Activated naive CD8-positive, alpha-beta T cell treated with anti-CD3 and anti-CD28 coated beads, Interleukin-2, amount 50 U/mL, for 24 hours (primary cell): ENCODE results near the gene ELAC1.
"Not testable (repeated sequence)": the region's sequence is repeated elsewhere in the genome, so short reads cannot be mapped to it uniquely, and the experiment has no call there.

Experiments
- ATAC-seq: fragments of 150-1000 bp; cut with Tn5 transposase; one replicate; pipeline ENCODE4 v1.10.0; 2021
- DNase-seq: peaks from one replicate; pipeline ENCODE4 v3.0.0; 2021
- H3K27ac Mint-ChIP-seq: one replicate; pipeline ENCODE4 v1.8.0; 2021; ENCODE audit warnings: mild to moderate bottlenecking, mixed read lengths
- H3K27me3 Mint-ChIP-seq: one replicate; pipeline ENCODE4 v1.8.0; 2021; ENCODE audit warnings: mixed read lengths
- H3K36me3 Mint-ChIP-seq: one replicate; pipeline ENCODE4 v1.8.0; 2021; ENCODE audit warnings: low read depth, mixed read lengths
- H3K4me1 Mint-ChIP-seq: one replicate; pipeline ENCODE4 v1.8.0; 2021; ENCODE audit warnings: mixed read lengths
- H3K4me3 Mint-ChIP-seq: one replicate; pipeline ENCODE4 v1.8.0; 2021; ENCODE audit warnings: mild to moderate bottlenecking, moderate library complexity, mixed read lengths
- H3K9me3 Mint-ChIP-seq: one replicate; pipeline ENCODE4 v1.8.0; 2021; ENCODE audit warnings: mixed read lengths

ELAC1 gene, protein sequence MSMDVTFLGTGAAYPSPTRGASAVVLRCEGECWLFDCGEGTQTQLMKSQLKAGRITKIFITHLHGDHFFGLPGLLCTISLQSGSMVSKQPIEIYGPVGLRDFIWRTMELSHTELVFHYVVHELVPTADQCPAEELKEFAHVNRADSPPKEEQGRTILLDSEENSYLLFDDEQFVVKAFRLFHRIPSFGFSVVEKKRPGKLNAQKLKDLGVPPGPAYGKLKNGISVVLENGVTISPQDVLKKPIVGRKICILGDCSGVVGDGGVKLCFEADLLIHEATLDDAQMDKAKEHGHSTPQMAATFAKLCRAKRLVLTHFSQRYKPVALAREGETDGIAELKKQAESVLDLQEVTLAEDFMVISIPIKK

GRCh38 chr18:50967714-50968661, at the start of gene ELAC1:
ELAC1 (plus strand) TSS chr18:50968040; CDS start chr18:50974405, 6,365 bp downstream.
- Mint-ChIP-seq H3K36me3 (peaks cover 10% of the 10 kb centered on the region), H3K27me3 (no peaks in the 10 kb centered on the region), H3K4me3 (peak within 1 kb of the TSS; percentile 90), H3K9me3 (peaks cover 13% of the 10 kb centered on the region), H3K27ac (peak within 1 kb of the TSS; percentile 81), H3K4me1 (peaks cover 21% of the 10 kb centered on the region)
- ATAC-seq, result peak; percentile 91
- DNase-seq, result peak; percentile 69

DNA sequence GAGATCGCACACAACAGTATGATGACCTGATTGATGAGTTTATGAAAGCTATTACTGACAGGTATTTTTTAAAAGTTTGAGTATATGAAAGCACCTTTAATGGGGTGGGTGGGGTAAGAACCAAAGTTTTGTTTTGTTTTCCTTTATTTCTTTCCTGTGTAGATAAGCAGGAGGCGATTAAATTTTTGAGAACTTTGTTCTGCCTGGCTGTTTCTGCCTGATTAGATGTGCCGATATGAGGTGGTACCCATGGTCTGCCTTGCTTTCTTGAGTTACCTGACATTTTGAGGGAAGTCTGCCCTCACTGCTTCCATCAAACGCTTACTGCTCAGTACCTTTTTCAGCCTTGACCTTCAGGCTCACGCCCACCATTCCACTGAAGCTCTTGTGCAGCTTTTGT, 49.7 kb upstream of the ELAC1 start:
- ATAC-seq (no peak), DNase-seq (no peak)
- H3K9me3 Mint-ChIP-seq, result no peaks in the 10 kb centered on the region
- H3K27ac Mint-ChIP-seq, result peak overlapping the region; percentile 1
- H3K27me3 Mint-ChIP-seq, result no peaks in the 10 kb centered on the region
- H3K36me3 Mint-ChIP-seq, result peaks cover 64% of the 10 kb centered on the region
- H3K4me3 Mint-ChIP-seq, result no peak overlapping the region
- H3K4me1 Mint-ChIP-seq, result peaks cover 14% of the 10 kb centered on the region

- H3K9me3 Mint-ChIP-seq, result peaks cover 7% of the 10 kb centered on the region
- H3K36me3 Mint-ChIP-seq, result peaks cover 71% of the 10 kb centered on the region
- no peak overlapping the region for H3K27ac Mint-ChIP-seq
These were observed 43.5 kb upstream of the ELAC1 start for GRCh38 chr18:50924372-50924771.

GRCh38 chr18:50926521-50926920, 41.3 kb upstream of the ELAC1 start:
- H3K9me3 Mint-ChIP-seq, result peaks cover 7% of the 10 kb centered on the region
- ATAC-seq (no peak), DNase-seq (no peak)
- H3K36me3 Mint-ChIP-seq, result peaks cover 65% of the 10 kb centered on the region
- H3K27me3 Mint-ChIP-seq, result no peaks in the 10 kb centered on the region
- no peak overlapping the region for H3K27ac Mint-ChIP-seq
- no peak overlapping the region for H3K4me3 Mint-ChIP-seq
- H3K4me1 Mint-ChIP-seq, result peaks cover 2% of the 10 kb centered on the region

More at GRCh38 chr18:50924372-50924771, 43.5 kb upstream of the ELAC1 start:
- Mint-ChIP-seq H3K4me1 (peaks cover 2% of the 10 kb centered on the region), H3K4me3 (no peak overlapping the region), H3K27me3 (no peaks in the 10 kb centered on the region)
- ATAC-seq (no peak), DNase-seq (no peak)

GRCh38 chr18:50928551-50928950, 39.3 kb upstream of the ELAC1 start:
- Mint-ChIP-seq H3K36me3 (peaks cover 58% of the 10 kb centered on the region), H3K27ac (no peak overlapping the region)

DNA sequence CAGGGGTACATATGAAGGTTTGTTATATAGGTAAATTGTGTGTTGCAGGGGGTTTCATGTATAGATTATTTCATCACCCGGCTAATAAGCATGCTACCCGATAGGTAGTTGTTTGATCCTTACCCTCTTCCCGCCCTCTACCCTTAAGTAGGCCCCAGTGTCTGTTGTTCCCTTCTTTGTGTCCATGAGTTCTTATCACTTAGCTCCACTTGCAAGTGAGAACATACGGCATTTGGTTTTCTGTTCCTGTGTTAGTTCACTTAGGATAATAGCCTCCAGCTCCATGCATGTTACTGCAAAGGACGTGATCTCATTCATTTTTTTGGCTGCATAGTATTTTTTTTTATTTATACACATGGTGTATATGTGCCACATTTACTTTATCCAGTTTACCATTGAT, 34.2 kb upstream of the ELAC1 start:
- ATAC-seq (no peak), DNase-seq (no peak)
- H3K9me3 Mint-ChIP-seq, result no peaks in the 10 kb centered on the region
- peaks cover 40% of the 10 kb centered on the region for H3K36me3 Mint-ChIP-seq
- peaks cover 2% of the 10 kb centered on the region for H3K4me1 Mint-ChIP-seq
- H3K27ac Mint-ChIP-seq, result no peak overlapping the region
- no peaks in the 10 kb centered on the region for H3K27me3 Mint-ChIP-seq
- no peak overlapping the region for H3K4me3 Mint-ChIP-seq

More at GRCh38 chr18:50928551-50928950, 39.3 kb upstream of the ELAC1 start:
- Mint-ChIP-seq H3K4me1 (peaks cover 2% of the 10 kb centered on the region), H3K4me3 (no peak overlapping the region), H3K27me3 (no peaks in the 10 kb centered on the region), H3K9me3 (peaks cover 7% of the 10 kb centered on the region)
- ATAC-seq (no peak), DNase-seq (no peak)

- Mint-ChIP-seq H3K4me3 (no peak overlapping the region), H3K9me3 (no peaks in the 10 kb centered on the region), H3K27ac (no peak overlapping the region), H3K27me3 (no peaks in the 10 kb centered on the region), H3K4me1 (peaks cover 2% of the 10 kb centered on the region), H3K36me3 (peaks cover 37% of the 10 kb centered on the region)
- no peak for DNase-seq
- ATAC-seq, result no peak
These were observed 33.2 kb upstream of the ELAC1 start for GRCh38 chr18:50934545-50935211.

GRCh38 chr18:50935493-50936191, 32.2 kb upstream of the ELAC1 start:
- Mint-ChIP-seq H3K9me3 (no peaks in the 10 kb centered on the region), H3K27ac (no peak overlapping the region), H3K4me3 (no peak overlapping the region), H3K4me1 (peaks cover 2% of the 10 kb centered on the region), H3K36me3 (peaks cover 37% of the 10 kb centered on the region), H3K27me3 (no peaks in the 10 kb centered on the region)
- DNase-seq (no peak), ATAC-seq (no peak)

DNA sequence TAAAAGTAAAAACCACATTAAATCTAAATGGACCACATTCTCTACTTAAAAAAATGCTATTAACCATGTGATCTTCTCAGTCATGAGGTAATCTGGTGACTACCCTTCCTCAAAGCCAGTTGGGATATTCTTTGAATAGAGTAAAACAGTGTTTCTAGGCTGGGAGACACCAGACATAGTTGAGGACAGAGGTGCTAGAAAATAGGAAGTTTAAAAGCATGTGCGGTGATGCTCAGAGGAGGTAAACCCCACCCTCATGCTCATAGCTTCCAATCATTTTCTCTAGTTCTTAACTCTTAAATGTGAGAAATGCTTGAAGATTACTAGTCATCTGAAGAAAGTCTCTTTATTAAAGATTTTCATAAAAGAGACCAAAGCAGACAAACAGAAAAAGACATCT, 30.7 kb upstream of the ELAC1 start:
- Mint-ChIP-seq H3K27ac (no peak overlapping the region), H3K9me3 (no peaks in the 10 kb centered on the region), H3K27me3 (no peaks in the 10 kb centered on the region), H3K4me1 (peaks cover 2% of the 10 kb centered on the region), H3K4me3 (no peak overlapping the region), H3K36me3 (peaks cover 38% of the 10 kb centered on the region)
- DNase-seq, result no peak
- ATAC-seq, result no peak

- DNase-seq (no peak), ATAC-seq (no peak)
- Mint-ChIP-seq H3K4me3 (no peak overlapping the region), H3K27ac (no peak overlapping the region), H3K9me3 (no peaks in the 10 kb centered on the region), H3K27me3 (no peaks in the 10 kb centered on the region), H3K36me3 (peaks cover 32% of the 10 kb centered on the region), H3K4me1 (peaks cover 2% of the 10 kb centered on the region)
These were observed 28.9 kb upstream of the ELAC1 start for GRCh38 chr18:50938912-50939311.

DNA sequence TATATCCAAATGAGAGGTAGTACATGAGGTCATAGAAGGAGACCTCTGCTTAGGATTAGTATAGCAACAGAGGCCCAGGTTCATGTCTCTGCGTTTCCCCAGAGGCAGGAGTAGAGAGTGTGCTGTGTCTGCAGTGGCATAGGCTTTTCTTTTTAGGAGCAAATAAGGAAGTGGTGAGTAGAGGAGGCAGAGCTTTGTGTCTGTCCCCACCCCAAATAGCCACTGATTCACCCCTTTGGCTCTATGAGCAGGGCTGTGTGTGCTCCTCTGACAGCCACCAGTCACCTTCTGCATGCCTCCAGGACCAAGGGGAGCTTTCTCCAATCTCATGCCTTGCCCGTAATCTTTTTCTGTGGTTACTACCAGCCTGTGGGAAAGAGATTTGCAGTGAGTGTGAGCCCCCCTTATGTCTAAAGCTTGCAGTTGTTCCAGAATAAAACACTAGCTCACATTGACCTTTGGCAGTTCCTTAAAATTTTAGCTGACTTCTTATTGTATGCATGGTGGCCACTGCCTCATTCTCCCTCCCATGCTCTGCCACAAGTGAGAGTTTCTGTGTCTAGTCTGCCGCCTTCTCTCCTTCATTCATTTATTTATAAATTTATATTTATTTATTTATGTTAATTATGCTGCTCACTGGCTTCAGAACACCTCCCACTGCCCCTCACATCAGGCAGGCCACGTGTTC, 23.5 kb upstream of the ELAC1 start:
- Mint-ChIP-seq H3K36me3 (peaks cover 27% of the 10 kb centered on the region), H3K9me3 (no peaks in the 10 kb centered on the region), H3K27ac (no peak overlapping the region), H3K4me3 (no peak overlapping the region), H3K27me3 (no peaks in the 10 kb centered on the region), H3K4me1 (peaks cover 1% of the 10 kb centered on the region)
- ATAC-seq, result no peak
- no peak for DNase-seq

DNA sequence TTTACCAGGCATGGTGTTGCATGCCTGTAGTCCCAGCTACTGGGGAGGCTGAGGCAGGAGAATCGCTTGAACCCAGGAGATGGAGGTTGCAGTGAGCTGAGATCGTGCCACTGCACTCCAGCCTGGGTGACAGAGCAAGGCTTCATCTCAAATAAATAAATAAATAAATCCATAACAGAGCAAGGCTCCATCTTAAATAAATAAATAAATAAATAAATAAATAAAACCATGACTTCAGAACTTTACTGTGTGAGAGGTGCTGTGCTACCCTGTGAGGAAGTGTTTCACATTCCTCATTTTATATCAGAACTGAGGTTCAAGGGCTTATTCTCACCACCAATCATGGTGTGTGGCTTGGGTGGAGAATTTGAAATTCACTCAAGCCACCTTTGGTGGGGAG, 21.9 kb upstream of the ELAC1 start:
- not testable (repeated sequence) for H3K27me3 Mint-ChIP-seq, H3K4me3 Mint-ChIP-seq, H3K27ac Mint-ChIP-seq, DNase-seq, ATAC-seq, H3K9me3 Mint-ChIP-seq, H3K4me1 Mint-ChIP-seq
- peaks cover 22% of the 10 kb centered on the region for H3K36me3 Mint-ChIP-seq

GRCh38 chr18:50947899-50948298, 19.9 kb upstream of the ELAC1 start:
- Mint-ChIP-seq H3K9me3 (no peaks in the 10 kb centered on the region), H3K4me1 (peaks cover 1% of the 10 kb centered on the region), H3K27ac (no peak overlapping the region), H3K27me3 (no peaks in the 10 kb centered on the region), H3K36me3 (peaks cover 19% of the 10 kb centered on the region), H3K4me3 (no peak overlapping the region)
- DNase-seq, result no peak
- ATAC-seq, result no peak
